ENCODE data around the gene FOXQ1. TPM values are rescaled to one million over a fixed set of nuclear protein-coding genes. Genes with fewer than 3 reads are reported as not detected.
"Not testable (repeated sequence)": the region's sequence is repeated elsewhere in the genome, so short reads cannot be mapped to it uniquely, and the experiment has no call there.

FOXQ1 gene
- total RNA-seq, 1 donor from 2014 or later: not detected

- intact Hi-C loops (cut with micrococcal nuclease): no loop called here
Measured at GRCh38 chr6:1351381-1352008, 39.6 kb downstream of the FOXQ1 start.

DNA sequence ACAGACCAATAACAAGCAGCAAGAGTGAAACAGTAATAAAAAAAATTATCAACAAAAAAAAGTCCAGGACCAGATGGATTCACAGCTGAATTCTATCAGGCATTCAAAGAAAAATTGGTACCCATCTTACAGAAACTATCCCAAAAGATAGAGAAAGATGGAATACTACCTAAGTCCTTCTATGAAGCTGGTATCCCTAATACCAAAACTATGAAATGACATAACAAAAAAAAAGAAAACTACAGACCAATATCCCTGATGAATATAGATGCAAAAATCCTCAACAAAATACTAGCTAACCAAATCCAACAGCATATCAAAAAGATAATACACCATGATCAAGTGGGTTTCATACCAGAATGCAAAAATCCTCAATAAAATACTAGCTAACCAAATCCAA lies 43.2 kb downstream of the FOXQ1 start:
- intact Hi-C loops (cut with micrococcal nuclease): not testable (repeated sequence)

DNA sequence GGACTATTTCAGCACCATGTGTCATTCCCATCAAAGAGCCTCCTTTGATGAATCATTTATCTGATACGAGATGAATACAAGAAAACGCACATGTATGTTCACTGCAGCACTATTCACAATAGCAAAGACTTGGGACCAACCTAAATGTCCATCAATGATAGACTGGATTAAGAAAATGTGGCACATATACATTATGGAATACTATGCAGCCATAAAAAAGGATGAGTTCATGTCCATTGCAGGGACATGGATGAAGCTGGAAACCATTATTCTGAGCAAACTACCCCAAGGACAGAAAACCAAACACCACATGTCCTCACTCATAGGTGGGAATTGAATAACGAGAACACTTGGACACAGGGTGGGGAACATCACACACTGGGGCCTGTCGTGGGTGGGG lies 49.8 kb downstream of the FOXQ1 start:
- intact Hi-C loops (cut with micrococcal nuclease): not testable (repeated sequence)

DNA sequence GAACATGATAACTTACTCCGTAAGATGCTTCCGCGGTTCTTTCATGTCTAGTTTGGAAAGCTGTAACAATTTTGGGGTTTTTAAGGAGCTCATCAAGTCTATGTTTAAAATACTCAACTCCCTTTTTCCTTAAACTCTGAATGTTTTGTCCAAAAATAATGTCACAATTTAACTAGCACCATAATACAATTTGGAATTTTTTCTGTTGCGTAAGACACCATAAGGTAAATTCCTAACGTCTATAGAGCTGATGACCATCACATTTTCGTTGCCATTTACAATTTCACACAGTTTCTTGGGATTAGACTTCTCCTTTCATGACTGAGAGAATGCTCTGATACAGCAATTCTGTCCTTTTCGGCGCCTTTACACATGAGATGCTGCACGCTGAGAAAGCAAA lies 50.7 kb downstream of the FOXQ1 start:
- intact Hi-C loops (cut with micrococcal nuclease): no loop called here

DNA sequence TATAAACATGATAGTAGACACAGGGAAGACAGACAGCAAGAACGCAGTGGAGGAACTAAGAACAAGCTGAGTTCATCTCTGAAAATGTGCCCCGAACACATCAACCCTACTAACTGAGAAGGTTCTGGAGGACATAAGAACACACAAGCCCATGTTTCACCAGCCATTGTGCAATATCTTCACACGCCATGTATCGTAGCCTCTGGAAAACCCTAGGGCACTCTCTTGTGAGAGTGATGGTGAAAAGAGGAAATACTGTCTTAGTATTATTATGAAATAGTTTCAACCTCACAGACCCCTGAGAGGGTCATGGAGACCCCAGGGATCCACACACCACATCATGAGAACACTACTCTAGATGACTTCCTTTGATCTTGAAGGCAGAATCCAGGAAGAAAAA lies 51.4 kb downstream of the FOXQ1 start:
- intact Hi-C loops (cut with micrococcal nuclease): no loop called here

GRCh38 chr6:1363729-1364572 lies 52.1 kb downstream of the FOXQ1 start:
- intact Hi-C loops (cut with micrococcal nuclease): no loop called here

Other genes with a start within 250 kb of the FOXQ1 start
- gene FOXF2, start 77.5 kb downstream of the FOXQ1 start, total RNA-seq: not detected in 2 replicates

Measured in T-helper 2 cell treated with Interferon-gamma antibody and Interleukin-4, amounts not matched to agents 100 ng/mL and 5 ng/mL, for 36 hours (primary cell).